ENCODE results near the gene ANAPC15. TPM values are rescaled to one million over a fixed set of nuclear protein-coding genes. Genes with fewer than 3 reads are reported as not detected.

ANAPC15 gene
- total RNA-seq (2022; extraction: Qiagen RNA extraction), result 69.2 to 92.6 TPM (median 84.6 TPM) in 5 replicates

GRCh38 chr11:72112143-72112977 lies at the start of gene ANAPC15:
Gene ANAPC15 (minus strand): TSS chr11:72112695. CDS start chr11:72111276, 1,419 bp downstream.

GRCh38 chr11:72135473-72135872 lies 23.0 kb upstream of the ANAPC15 start, which contains the start of gene FOLR3:
Gene FOLR3 (plus strand): TSS chr11:72135725. CDS start chr11:72135953, 228 bp downstream.

GRCh38 chr11:72105888-72106287 lies 6.6 kb downstream of the ANAPC15 start, which contains the start of gene TOMT:
Gene TOMT (plus strand): TSS chr11:72105924. CDS start chr11:72105952, 28 bp downstream.

GRCh38 chr11:72102946-72103753 lies 9.3 kb downstream of the ANAPC15 start, which contains the start of gene LAMTOR1:
Gene LAMTOR1 (minus strand): TSS chr11:72103297. CDS start chr11:72103224, 73 bp downstream.

GRCh38 chr11:72080326-72081183 lies 31.9 kb downstream of the ANAPC15 start, which contains the start of the genes LRRC51 and NUMA1:
Gene LRRC51 (plus strand): TSS chr11:72080850. CDS start chr11:72089084, 8,234 bp downstream.
Gene NUMA1 (minus strand): TSS chr11:72080542. CDS start chr11:72035943, 44,599 bp downstream.

Other genes starting within 250 kb of the ANAPC15 start
- gene DEFB131B, start 234.2 kb downstream of the ANAPC15 start, total RNA-seq (2022; extraction: Qiagen RNA extraction), result not detected in 5 replicates
- 2.4 to 4.2 TPM (median 3.3 TPM) in 5 replicates for gene XNDC1N, start 184.1 kb downstream of the ANAPC15 start, total RNA-seq (2022; extraction: Qiagen RNA extraction)
- gene RNF121, start 183.6 kb downstream of the ANAPC15 start, total RNA-seq (2022; extraction: Qiagen RNA extraction), result 42.9 to 55.1 TPM (median 47.6 TPM) in 5 replicates
- 2.4 to 3.5 TPM (median 2.8 TPM) in 5 replicates for gene IL18BP, start 113.8 kb downstream of the ANAPC15 start, total RNA-seq (2022; extraction: Qiagen RNA extraction)
- gene NUMA1, start 32.2 kb downstream of the ANAPC15 start, total RNA-seq (2022; extraction: Qiagen RNA extraction), result 51.8 to 68.5 TPM (median 64.2 TPM) in 5 replicates
- 6.1 to 10.9 TPM (median 8.4 TPM) in 5 replicates for gene LRRC51, start 31.8 kb downstream of the ANAPC15 start, total RNA-seq (2022; extraction: Qiagen RNA extraction)
- gene LAMTOR1, start 9.4 kb downstream of the ANAPC15 start, total RNA-seq (2022; extraction: Qiagen RNA extraction), result 119 to 153 TPM (median 143 TPM) in 5 replicates
- not detected in 5 replicates for gene TOMT, start 6.8 kb downstream of the ANAPC15 start, total RNA-seq (2022; extraction: Qiagen RNA extraction)
- gene FOLR3, start 23.0 kb upstream of the ANAPC15 start, total RNA-seq (2022; extraction: Qiagen RNA extraction), result 0.22 TPM in 1 of 5 replicates, not detected in the others
- 0.14 TPM in 1 of 5 replicates, not detected in the others for gene FOLR1, start 79.4 kb upstream of the ANAPC15 start, total RNA-seq (2022; extraction: Qiagen RNA extraction)
- not detected in 5 replicates for gene FOLR2, start 104.1 kb upstream of the ANAPC15 start, total RNA-seq (2022; extraction: Qiagen RNA extraction)
- 58.6 to 72.2 TPM (median 68.1 TPM) in 5 replicates for gene INPPL1, start 112.1 kb upstream of the ANAPC15 start, total RNA-seq (2022; extraction: Qiagen RNA extraction)
- gene PHOX2A, start 131.5 kb upstream of the ANAPC15 start, total RNA-seq (2022; extraction: Qiagen RNA extraction), result not detected in 5 replicates